CD4-positive, alpha-beta memory T cell (primary cell): ENCODE data around the gene DGKZ. TPM values are rescaled to one million over a fixed set of nuclear protein-coding genes. Genes with fewer than 3 reads are reported as not detected.

Experiments used
- CTCF ChIA-PET: fragments of 350-600 bp; sonication (Branson Sonifier 250); formaldehyde crosslinking; loops from one replicate; lab custom pipeline; 2021; ENCODE audit warnings: inconsistent platforms; ENCODE audit not compliant: partially characterized antibody; lab: Charles Lee
- POLR2A ChIA-PET: fragments of 350-600 bp; sonication (Branson Sonifier 250); formaldehyde crosslinking; loops from one replicate; lab custom pipeline; 2021; ENCODE audit not compliant: partially characterized antibody; lab: Charles Lee
- DNase-seq, 5 donors: peaks; one replicate each; pipeline versions ENCODE4 v3.0.0 to v3.0.0-alpha.2; 2020 to 2022; ENCODE audit warnings: mixed read lengths in 1 of 5
- H3K27ac ChIP-seq: one replicate; pipeline ENCODE4 v1.7.0; 2013; ENCODE audit warnings: low read depth, low read length
- H3K27me3 ChIP-seq: 2 replicates; pipeline ENCODE4 v1.7.0; 2013; ENCODE audit warnings: mild to moderate bottlenecking, low read length, moderate library complexity; ENCODE audit not compliant: insufficient read depth
- H3K36me3 ChIP-seq: 2 replicates; pipeline ENCODE4 v1.7.0; 2013; ENCODE audit warnings: mild to moderate bottlenecking, low read length, moderate library complexity; ENCODE audit not compliant: insufficient read depth
- H3K4me1 ChIP-seq: 2 replicates; pipeline ENCODE4 v1.7.0; 2013; ENCODE audit warnings: mild to moderate bottlenecking, low read length, moderate library complexity; ENCODE audit not compliant: insufficient read depth
- H3K4me3 ChIP-seq, 2 donors: one replicate each; pipeline ENCODE4 v1.7.0; 2013; ENCODE audit warnings: low read length in 2 of 2, mild to moderate bottlenecking in 1 of 2
- H3K9me3 ChIP-seq, 2 donors: one replicate each; pipeline ENCODE4 v1.7.0; 2013; ENCODE audit warnings: low read length in 2 of 2, control low read depth in 1 of 2; ENCODE audit not compliant: control insufficient read depth in 1 of 2
- H3K27ac Mint-ChIP-seq, 7 donors: one replicate each; pipeline ENCODE4 v1.8.0; 2020 to 2021; ENCODE audit warnings: mixed read lengths in 7 of 7, mild to moderate bottlenecking in 6 of 7, inconsistent platforms in 3 of 7, moderate library complexity in 3 of 7
- H3K27me3 Mint-ChIP-seq, 2 donors: one replicate each; pipeline ENCODE4 v1.8.0; 2020 to 2021; ENCODE audit warnings: mixed read lengths in 2 of 2
- H3K36me3 Mint-ChIP-seq, 2 donors: one replicate each; pipeline ENCODE4 v1.8.0; 2020 to 2021; ENCODE audit warnings: mixed read lengths in 2 of 2, inconsistent platforms in 1 of 2, mild to moderate bottlenecking in 1 of 2
- H3K4me1 Mint-ChIP-seq, 4 donors: one replicate each; pipeline ENCODE4 v1.8.0; 2020 to 2021; ENCODE audit warnings: mixed read lengths in 4 of 4, mild to moderate bottlenecking in 1 of 4
- H3K4me3 Mint-ChIP-seq, 8 donors: one replicate each; pipeline ENCODE4 v1.8.0; 2020 to 2021; ENCODE audit warnings: mixed read lengths in 8 of 8, mild to moderate bottlenecking in 7 of 8, moderate library complexity in 6 of 8, inconsistent platforms in 3 of 8
- H3K9me3 Mint-ChIP-seq, 8 donors: one replicate each; pipeline ENCODE4 v1.8.0; 2020 to 2021; ENCODE audit warnings: mixed read lengths in 8 of 8, mild to moderate bottlenecking in 5 of 8, inconsistent platforms in 3 of 8, moderate library complexity in 1 of 8
- intact Hi-C: fragments of 100-400 bp; cut with micrococcal nuclease; formaldehyde crosslinking; loops from one replicate; pipeline ENCODE4 v1.15.1; 2023
- polyA plus RNA-seq, 2 donors: library from polyadenylated mRNA; unstranded; fragments of 300-500 nt; fragmentation: Illumina TruSeq; gene quantifications; one replicate each; pipeline ENCODE4 v1.2.3, GENCODE V29; 2021
- total RNA-seq, 2 experiments: library from RNA; stranded (reverse); gene quantifications; one replicate each; pipeline ENCODE4 v1.2.3, GENCODE V29; 2021

Gene DGKZ
- total and polyA plus RNA-seq, 4 experiments from 2014 or later = 34.8 to 235 (median 154) TPM

DNA sequence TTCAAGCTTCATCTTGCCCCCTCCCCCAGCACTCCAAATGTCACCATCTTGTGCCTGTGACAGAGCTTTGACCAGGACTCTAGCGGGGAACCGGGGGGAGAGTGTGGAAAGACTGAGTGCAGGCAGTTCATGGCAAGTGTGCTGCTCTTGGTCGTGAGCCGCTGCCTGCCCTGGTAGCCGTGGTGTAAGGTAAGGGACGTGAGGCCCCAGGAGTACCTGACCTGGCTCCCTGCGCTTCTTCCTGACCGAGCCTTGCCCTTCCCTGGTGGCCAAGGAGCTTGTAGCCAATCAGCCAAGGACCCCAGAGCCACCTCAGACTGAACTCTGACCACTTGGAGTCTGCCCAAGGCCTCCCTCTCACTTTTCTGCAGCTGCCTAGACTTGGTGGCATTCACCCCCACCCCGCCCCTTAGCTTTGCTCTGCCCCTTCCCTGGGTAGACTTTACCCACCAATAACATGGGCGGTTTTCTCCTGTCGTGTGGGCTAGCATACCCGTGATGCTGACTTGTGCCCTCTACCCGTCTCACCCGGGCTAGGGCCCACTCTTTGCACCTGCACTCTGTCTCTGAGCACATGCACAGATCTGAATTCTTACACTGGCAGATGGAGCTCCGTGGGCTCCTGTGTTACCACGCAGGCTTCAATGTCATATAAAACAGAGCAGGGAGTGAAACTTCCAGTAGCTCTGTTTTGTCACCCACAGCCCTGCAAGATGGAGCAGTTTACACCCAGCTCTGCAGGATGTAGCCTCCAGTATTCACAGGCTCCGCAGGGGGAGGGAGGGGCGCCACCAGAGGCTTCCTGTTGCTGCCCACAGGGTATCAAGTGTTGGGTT lies 1.5 kb downstream of the DGKZ start:
- intact Hi-C loops = loop anchor here (2.0 to 5.0 kb wide), 2 partner anchors 34 to 228 kb away; partner anchors contain the start of genes MDK and PHF21A
- H3K4me3 Mint-ChIP-seq = peak overlapping the region; percentile 91 to 99 (median 94)
- Histone ChIP-seq H3K4me3 (peak overlapping the region; percentile 83 to 89), H3K27me3 (no peaks in the 10 kb centered on the region), H3K9me3 (no peaks in the 10 kb centered on the region), H3K27ac (peak overlapping the region; percentile 83), H3K36me3 (peaks cover 5% of the 10 kb centered on the region), H3K4me1 (peaks cover 84% of the 10 kb centered on the region)
- peaks cover 0 to 2% of the 10 kb centered on the region in 2 donors for H3K27me3 Mint-ChIP-seq
- peaks cover 6 to 32% of the 10 kb centered on the region in 2 donors for H3K36me3 Mint-ChIP-seq
- peaks cover 48 to 94% (median 76%) of the 10 kb centered on the region in 4 donors for H3K4me1 Mint-ChIP-seq
- DNase-seq = peak; percentile 58 to 73 (median 61)
- POLR2A ChIA-PET = interaction anchor here (0.8 to 14.7 kb wide), 14 partner anchors 8 to 430 kb away, joined by 3 to 334 read pairs (median 5); partner anchors contain the start of genes ATG13, HARBI1 and MDK
- H3K27ac Mint-ChIP-seq = peak overlapping the region; percentile 89 to 97 (median 93)
- H3K9me3 Mint-ChIP-seq = peaks cover 0 to 2% (median 0%) of the 10 kb centered on the region in 8 donors
- CTCF ChIA-PET = interaction anchor here (0.5 to 17.9 kb wide), 16 partner anchors 8 to 432 kb away, joined by 3 to 469 read pairs (median 5); partner anchors contain the start of gene PEX16

DNA sequence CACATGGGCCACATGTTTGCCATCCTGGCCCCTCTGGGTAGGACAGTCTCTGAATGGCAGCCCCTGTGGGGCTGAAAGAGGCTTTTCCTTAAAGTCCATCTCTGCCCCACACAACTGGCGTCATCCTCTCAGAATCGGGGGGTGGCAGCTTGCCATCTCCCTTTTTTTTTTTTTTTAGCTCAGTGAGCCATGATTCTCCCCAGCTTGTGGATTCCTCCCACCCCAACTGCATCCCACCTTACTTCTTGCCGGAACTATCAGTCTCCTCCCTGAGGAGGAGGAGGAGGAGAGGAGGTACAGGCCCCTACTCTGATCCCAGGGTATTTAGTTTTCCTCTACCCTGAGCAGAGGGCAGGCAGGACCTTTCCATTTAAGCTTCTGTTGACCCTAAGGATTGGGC lies 3.4 kb downstream of the DGKZ start:
- Histone ChIP-seq H3K9me3 (no peaks in the 10 kb centered on the region), H3K27ac (peak overlapping the region; percentile 69), H3K4me1 (peaks cover 85% of the 10 kb centered on the region), H3K36me3 (peaks cover 6% of the 10 kb centered on the region), H3K27me3 (no peaks in the 10 kb centered on the region), H3K4me3 (no peak overlapping the region)
- ChIA-PET CTCF (interaction anchor here (1.1 to 17.9 kb wide), 5 partner anchors 12 to 38 kb away, joined by 3 to 469 read pairs (median 5); no protein-coding TSS in a partner anchor), POLR2A (interaction anchor here (1.4 to 14.7 kb wide), 4 partner anchors 8 to 29 kb away, joined by 6 to 334 read pairs (median 148); partner anchors contain the start of gene MDK)
- intact Hi-C loops = no loop called here
- Mint-ChIP-seq H3K4me1 (peaks cover 45 to 90% (median 71%) of the 10 kb centered on the region in 4 donors), H3K36me3 (peaks cover 6 to 39% of the 10 kb centered on the region in 2 donors), H3K27ac (peak overlapping the region in 5 of 7 donors; percentile 37 to 97 (median 71)), H3K27me3 (peaks cover 0 to 2% of the 10 kb centered on the region in 2 donors), H3K4me3 (peak overlapping the region in 7 of 8 donors; percentile 38 to 73 (median 48)), H3K9me3 (peaks cover 0 to 2% (median 0%) of the 10 kb centered on the region in 8 donors)
- DNase-seq = no peak

DNA sequence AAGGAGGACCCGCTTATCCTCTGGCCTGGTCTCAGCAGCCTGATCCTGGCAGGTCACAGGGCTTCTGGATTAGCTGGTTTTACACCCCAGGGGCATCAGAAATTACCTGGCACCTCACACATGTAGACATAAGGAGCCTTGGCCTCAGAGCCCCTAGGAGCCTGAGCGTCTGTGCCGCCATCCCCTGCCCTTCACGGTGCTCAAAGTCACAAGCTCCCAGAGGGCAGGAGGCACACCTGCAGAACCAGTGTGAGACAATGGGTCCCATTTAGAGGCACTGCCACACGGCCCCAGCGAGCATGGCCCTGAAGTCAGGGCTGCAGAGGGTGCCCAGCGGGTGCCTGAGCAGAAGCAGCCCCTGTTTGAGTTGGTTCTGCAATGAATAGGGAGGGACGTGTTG lies 3.9 kb downstream of the DGKZ start:
- no peaks in the 10 kb centered on the region for H3K9me3 ChIP-seq
- intact Hi-C loops = no loop called here
- H3K27me3 ChIP-seq = no peaks in the 10 kb centered on the region
- ChIA-PET POLR2A (interaction anchor here (1.4 to 14.7 kb wide), 4 partner anchors 8 to 28 kb away, joined by 6 to 334 read pairs (median 148); partner anchors contain the start of gene MDK), CTCF (interaction anchor here (1.0 to 17.9 kb wide), 10 partner anchors 10 to 178 kb away, joined by 3 to 469 read pairs (median 7); no protein-coding TSS in a partner anchor)
- H3K27ac ChIP-seq = peak overlapping the region; percentile 69
- H3K4me1 ChIP-seq = peaks cover 85% of the 10 kb centered on the region
- Mint-ChIP-seq H3K27ac (peak overlapping the region in 5 of 7 donors; percentile 82 to 97 (median 94)), H3K4me3 (peak overlapping the region; percentile 73 to 91 (median 83)), H3K4me1 (peaks cover 43 to 90% (median 70%) of the 10 kb centered on the region in 4 donors), H3K9me3 (peaks cover 0 to 2% (median 0%) of the 10 kb centered on the region in 8 donors), H3K27me3 (peaks cover 0 to 2% of the 10 kb centered on the region in 2 donors), H3K36me3 (peaks cover 7 to 42% of the 10 kb centered on the region in 2 donors)
- peak overlapping the region in 1 of 2 donors; percentile 61 for H3K4me3 ChIP-seq
- H3K36me3 ChIP-seq = peaks cover 11% of the 10 kb centered on the region
- DNase-seq = no peak

DNA sequence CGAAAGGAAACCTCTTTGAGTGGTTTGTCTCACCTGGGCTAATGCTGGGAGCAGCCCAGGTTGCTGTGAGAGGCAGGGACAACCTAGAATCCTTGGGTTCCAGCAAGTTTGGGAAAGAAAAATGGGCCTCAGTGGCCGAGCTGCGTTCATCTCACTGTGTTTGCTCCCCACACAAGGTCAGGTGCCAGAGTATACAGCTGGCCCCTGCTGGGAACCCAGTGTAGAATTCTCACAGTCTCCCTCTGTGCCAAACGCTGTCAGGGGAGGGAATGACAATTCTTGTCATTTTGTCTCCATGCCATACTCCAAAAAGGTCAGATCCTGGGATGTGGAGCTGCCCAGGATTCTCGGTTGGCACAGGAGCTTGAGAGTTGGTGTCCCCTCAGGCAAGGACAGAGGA lies 4.3 kb downstream of the DGKZ start:
- Mint-ChIP-seq H3K4me3 (peak overlapping the region; percentile 73 to 91 (median 83)), H3K27me3 (peaks cover 0 to 2% of the 10 kb centered on the region in 2 donors), H3K4me1 (peaks cover 43 to 90% (median 70%) of the 10 kb centered on the region in 4 donors), H3K9me3 (peaks cover 0 to 2% (median 0%) of the 10 kb centered on the region in 8 donors), H3K27ac (peak overlapping the region; percentile 53 to 97 (median 88)), H3K36me3 (peaks cover 12 to 43% of the 10 kb centered on the region in 2 donors)
- CTCF ChIA-PET = interaction anchor here (0.6 to 17.9 kb wide), 19 partner anchors 8 to 323 kb away, joined by 3 to 469 read pairs (median 5); no protein-coding TSS in a partner anchor
- H3K4me1 ChIP-seq = peaks cover 85% of the 10 kb centered on the region
- no peaks in the 10 kb centered on the region for H3K27me3 ChIP-seq
- intact Hi-C loops = loop anchor here (1.0 kb wide), 2 partner anchors 10 to 16 kb away; no protein-coding TSS in a partner anchor
- POLR2A ChIA-PET = interaction anchor here (1.3 to 14.7 kb wide), 6 partner anchors 9 to 40 kb away, joined by 4 to 334 read pairs (median 10); partner anchors contain the start of genes CHRM4 and MDK
- DNase-seq = no peak
- H3K27ac ChIP-seq = peak overlapping the region; percentile 69
- H3K36me3 ChIP-seq = peaks cover 15% of the 10 kb centered on the region
- peak overlapping the region; percentile 60 to 61 for H3K4me3 ChIP-seq
- H3K9me3 ChIP-seq = no peaks in the 10 kb centered on the region

DNA sequence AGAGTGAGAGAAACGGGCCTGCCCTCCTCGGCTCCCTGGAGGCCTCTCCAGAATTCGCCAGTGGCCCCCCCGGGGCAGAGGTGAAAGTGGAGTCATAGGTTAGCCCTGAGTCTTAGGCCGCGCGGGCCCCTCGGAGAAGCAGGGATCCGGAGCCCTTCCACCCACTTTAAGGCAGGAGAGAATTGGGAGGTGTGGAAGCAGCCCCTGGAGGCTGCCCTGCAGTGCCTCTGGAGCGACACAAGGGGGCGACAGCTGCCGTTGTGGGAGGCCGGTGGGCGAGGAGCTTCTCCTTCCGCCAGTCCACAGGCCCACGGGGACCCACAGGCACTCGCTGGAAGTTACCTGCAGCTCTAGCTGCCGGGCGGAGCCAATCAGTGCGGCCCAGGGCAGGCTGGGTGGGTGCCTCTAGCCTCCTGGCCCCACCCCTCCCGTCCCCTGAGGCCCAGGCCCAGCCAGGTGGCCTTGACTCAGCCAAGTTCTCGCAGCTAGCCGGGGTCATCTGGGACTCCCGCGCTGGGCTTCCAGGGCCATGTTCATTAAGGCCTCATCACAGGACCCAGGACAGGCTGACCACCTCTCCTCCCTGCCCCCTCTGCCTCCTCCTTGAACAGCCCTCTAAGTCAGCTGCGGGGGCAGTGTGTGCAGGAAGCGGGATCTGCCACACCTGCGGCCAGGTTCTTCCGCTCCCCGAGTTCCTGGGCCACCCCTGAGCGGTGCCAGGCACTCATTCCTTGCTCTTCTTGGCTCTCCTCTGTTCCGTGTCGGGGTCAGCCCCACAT lies 5.0 kb downstream of the DGKZ start:
- ChIA-PET CTCF (interaction anchor here (0.6 to 17.9 kb wide), 23 partner anchors 9 to 322 kb away, joined by 3 to 469 read pairs (median 4); no protein-coding TSS in a partner anchor), POLR2A (interaction anchor here (0.5 to 14.7 kb wide), 10 partner anchors 9 to 278 kb away, joined by 3 to 334 read pairs (median 8); partner anchors contain the start of genes CHRM4 and MDK)
- H3K27me3 ChIP-seq = no peaks in the 10 kb centered on the region
- intact Hi-C loops = loop anchor here (1.0 kb wide), 2 partner anchors 9 to 15 kb away; no protein-coding TSS in a partner anchor
- H3K27ac Mint-ChIP-seq = peak overlapping the region; percentile 84 to 97 (median 90)
- H3K9me3 Mint-ChIP-seq = no peaks in the 10 kb centered on the region
- peaks cover 44 to 91% (median 70%) of the 10 kb centered on the region in 4 donors for H3K4me1 Mint-ChIP-seq
- DNase-seq = peak; percentile 76 to 90 (median 80)
- H3K27ac ChIP-seq = peak overlapping the region; percentile 69
- peaks cover 87% of the 10 kb centered on the region for H3K4me1 ChIP-seq
- peak overlapping the region; percentile 60 to 61 for H3K4me3 ChIP-seq
- H3K4me3 Mint-ChIP-seq = peak overlapping the region; percentile 73 to 91 (median 83)
- no peaks in the 10 kb centered on the region for H3K9me3 ChIP-seq
- H3K36me3 ChIP-seq = peaks cover 15% of the 10 kb centered on the region
- no peaks in the 10 kb centered on the region for H3K27me3 Mint-ChIP-seq
- peaks cover 12 to 45% of the 10 kb centered on the region in 2 donors for H3K36me3 Mint-ChIP-seq

DNA sequence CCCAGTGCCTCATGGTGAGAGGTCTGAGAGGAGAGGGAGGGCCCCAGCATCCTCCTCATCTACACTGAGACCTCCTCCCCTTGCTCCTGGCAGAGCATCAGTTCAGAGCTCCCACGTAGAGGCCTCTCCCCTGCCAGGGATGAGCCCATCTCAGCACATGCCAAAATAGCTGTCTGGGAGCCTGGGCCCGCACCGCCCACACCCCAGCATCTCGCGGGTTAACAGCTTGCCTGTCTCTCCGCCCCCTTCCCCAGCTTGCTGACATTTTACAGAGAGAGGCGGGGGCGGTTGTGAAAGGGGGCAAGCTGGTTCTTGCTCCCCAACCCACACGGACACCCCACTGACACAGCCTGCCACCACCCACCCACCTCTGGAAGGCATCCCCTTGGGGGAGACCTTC lies 6.4 kb downstream of the DGKZ start:
- ChIA-PET POLR2A (interaction anchor here (0.9 to 14.7 kb wide), 3 partner anchors 12 to 27 kb away, joined by 3 to 334 read pairs (median 262); no protein-coding TSS in a partner anchor), CTCF (interaction anchor here (0.9 to 17.9 kb wide), 10 partner anchors 8 to 251 kb away, joined by 3 to 469 read pairs (median 9); no protein-coding TSS in a partner anchor)
- peaks cover 12 to 49% of the 10 kb centered on the region in 2 donors for H3K36me3 Mint-ChIP-seq
- H3K4me3 Mint-ChIP-seq = peak overlapping the region; percentile 31 to 88 (median 82)
- Histone ChIP-seq H3K4me3 (no peak overlapping the region), H3K27me3 (no peaks in the 10 kb centered on the region), H3K4me1 (peaks cover 95% of the 10 kb centered on the region), H3K9me3 (no peaks in the 10 kb centered on the region), H3K36me3 (peaks cover 15% of the 10 kb centered on the region), H3K27ac (peak overlapping the region; percentile 69)
- intact Hi-C loops = no loop called here
- peaks cover 49 to 97% (median 79%) of the 10 kb centered on the region in 4 donors for H3K4me1 Mint-ChIP-seq
- H3K9me3 Mint-ChIP-seq = no peaks in the 10 kb centered on the region
- DNase-seq = peak in 1 of 5 donors; percentile 47
- no peaks in the 10 kb centered on the region for H3K27me3 Mint-ChIP-seq
- peak overlapping the region; percentile 48 to 97 (median 79) for H3K27ac Mint-ChIP-seq
